GM19397 (cell line): ENCODE data around the gene AKAP8.
"Not testable (repeated sequence)": the region's sequence is repeated elsewhere in the genome, so short reads cannot be mapped to it uniquely, and the experiment has no call there.

ENCODE experiments used
- ATAC-seq: cut with Tn5 transposase; IDR thresholded peaks from one replicate; pipeline ENCODE4 v1.9.1; 2021; ENCODE audit warnings: mild to moderate bottlenecking, moderate library complexity; ENCODE audit not compliant: unreplicated experiment

The AKAP8 gene

DNA sequence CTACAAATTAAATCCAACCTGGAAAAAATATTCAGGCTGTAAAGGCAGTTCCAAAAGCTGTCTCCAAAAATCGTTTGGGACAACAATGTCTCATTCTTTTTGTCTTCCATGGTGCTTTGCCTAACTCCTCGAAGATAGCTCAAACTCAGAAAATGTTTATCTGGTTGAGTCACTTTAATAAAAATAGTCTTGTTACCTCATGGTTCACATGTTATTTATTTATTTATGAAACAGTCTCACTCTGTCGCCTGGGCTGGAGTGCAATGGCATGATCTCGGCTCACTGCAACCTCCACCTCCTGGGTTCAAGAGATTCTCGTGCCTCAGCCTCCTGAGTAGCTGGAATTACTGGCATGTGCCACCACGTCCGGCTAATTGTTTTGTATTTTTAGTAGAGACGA, 42.4 kb downstream of the AKAP8 start:
- no peak for ATAC-seq

DNA sequence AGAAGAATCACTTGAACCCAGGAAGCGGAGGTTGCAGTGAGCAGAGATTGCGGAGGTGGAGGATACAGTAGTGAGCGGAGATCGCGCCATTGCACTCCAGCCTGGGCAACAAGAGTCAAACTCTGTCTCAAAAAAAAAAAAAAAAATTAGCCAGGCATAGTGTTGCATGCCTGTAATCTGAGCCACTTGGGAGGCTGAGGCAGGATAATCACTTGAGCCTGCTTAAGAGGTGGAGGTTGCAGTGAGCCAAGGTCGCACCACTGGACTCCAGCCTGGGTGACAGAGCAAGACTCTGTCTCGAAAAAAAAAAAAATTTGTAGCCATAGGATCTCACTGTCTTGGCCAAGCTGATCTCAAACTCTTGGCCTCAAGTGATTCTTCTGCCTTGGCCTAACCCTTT, 43.6 kb downstream of the AKAP8 start:
- ATAC-seq: not testable (repeated sequence)

DNA sequence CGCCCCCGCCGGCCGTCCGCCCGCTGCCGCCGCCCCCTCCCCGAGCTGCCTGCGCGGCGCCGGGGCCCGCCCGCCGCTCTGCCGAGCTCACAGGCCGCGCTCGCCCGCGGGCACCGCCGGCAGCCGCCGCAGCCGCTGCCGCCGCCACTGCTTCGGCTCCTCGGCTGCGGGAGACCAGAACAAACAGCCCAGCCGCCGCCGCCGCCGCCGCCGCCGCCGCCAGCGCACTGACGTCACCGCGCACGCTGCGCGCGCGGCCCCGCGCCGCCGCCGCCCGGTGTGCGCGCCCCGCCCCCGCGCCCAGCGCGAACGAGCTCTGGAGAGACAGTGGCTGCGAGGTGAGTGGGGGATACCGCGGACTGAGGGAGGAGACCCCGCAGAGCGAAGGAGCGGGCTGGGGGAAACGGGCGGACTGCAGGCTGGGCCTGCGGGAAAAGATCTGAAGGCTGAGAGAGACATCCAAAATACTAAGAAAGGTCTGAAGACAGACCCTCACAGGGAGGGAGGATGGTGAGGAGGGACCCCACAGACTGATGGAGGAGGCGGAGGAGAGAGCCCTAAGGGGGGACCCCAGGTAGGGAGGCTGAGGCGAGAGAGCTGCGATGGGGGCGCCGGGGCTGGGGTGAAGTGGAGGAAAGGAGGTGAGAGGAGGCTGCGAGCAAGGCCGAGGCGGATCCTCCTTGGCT, 47.1 kb downstream of the AKAP8 start, which contains the start of gene BRD4:
Gene BRD4 (minus strand): TSS at position 229 of the 686 bp plus-strand sequence. CDS start 59,440 bp downstream, outside the sequence.
- ATAC-seq: peak; percentile 53

DNA sequence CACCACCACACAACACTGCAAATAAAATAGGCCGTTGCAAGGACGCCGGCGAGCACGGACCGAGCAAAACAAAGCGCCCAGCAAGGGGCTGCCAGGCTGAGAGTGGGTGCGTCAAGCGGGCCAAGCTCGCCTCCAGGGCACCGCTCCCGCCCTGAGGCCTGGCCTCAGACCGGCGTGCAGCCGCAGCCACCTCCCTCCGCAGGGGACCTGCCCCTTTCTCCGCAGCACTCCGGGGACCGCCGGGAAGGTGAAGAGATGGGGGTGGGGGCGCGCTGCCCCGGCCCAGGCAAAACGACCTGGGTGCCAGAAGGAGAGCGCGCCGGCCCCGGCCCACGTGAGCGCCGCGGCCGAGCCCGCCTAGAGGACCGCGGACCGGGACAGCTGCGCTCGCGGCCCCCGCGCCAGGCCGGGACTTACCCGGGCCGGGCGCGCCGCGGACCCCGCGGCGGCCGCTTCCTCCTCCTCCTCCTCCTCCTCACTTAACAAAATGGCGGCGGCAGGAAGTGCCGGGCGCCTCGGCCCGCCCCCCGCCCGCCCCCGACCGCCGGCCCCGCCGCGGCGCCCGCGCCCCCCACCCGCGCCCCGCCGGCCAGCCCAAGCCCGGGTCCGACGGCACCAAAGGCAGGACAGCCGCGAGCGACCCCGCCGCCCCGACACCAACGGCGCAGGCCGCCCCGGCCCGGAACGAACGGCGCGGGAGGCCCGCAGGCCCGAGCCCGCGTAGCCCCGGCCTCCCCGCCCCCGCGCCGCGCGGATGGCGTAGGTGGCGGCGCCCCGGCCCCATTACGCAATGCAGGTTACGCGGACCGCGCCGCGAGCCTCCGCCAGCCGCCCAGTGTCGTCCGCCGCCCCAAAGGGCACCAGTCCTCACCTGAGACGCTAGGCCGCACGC, 47.9 kb downstream of the AKAP8 start:
- ATAC-seq: peak; percentile 39

DNA sequence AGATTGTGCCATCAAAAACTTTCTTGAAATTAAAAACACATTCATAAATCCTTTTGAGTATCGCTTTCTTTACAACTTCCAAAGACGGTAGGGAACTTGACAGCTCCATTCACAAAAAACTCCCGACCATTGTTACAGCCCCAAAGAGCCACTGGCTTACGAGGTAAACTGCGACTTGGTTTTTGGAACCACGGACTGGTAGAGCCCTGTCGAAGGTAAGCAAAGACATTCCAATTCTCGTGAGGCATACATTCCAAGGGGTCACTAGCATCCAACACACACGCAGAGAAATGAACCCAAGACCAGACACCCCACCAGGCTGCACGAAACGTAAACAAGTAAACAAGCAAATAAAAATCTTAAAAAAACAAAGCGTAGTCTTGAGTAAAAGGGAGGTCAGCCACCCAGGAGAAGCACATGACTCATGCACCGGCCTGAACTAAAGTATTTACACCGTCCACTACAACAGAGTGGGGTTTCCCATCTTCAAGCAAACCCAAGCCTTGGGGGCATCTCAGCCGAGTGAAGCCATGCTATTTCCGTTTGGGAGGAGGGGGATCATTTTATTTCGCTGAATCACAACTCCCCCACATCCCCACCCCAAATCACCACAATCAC, 48.7 kb downstream of the AKAP8 start:
- no peak for ATAC-seq

DNA sequence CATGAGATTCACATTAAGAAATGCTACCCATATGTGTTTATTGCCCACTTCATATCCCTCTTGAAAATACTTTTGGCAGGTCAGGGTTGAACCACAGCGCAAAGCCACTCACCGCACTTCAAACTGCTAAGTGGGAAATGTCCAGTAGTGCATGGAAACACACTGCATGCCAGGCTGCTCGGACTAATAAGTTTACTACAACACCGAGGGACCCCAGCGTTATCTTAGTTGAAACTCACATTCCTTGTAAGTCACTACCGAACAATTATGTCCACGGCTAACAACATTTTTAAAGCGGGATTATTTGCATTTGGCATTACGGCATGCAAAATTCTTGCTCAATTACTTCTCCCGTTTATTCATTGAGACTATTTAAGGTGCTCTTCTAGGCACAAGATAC, 51.3 kb downstream of the AKAP8 start:
- ATAC-seq: no peak

DNA sequence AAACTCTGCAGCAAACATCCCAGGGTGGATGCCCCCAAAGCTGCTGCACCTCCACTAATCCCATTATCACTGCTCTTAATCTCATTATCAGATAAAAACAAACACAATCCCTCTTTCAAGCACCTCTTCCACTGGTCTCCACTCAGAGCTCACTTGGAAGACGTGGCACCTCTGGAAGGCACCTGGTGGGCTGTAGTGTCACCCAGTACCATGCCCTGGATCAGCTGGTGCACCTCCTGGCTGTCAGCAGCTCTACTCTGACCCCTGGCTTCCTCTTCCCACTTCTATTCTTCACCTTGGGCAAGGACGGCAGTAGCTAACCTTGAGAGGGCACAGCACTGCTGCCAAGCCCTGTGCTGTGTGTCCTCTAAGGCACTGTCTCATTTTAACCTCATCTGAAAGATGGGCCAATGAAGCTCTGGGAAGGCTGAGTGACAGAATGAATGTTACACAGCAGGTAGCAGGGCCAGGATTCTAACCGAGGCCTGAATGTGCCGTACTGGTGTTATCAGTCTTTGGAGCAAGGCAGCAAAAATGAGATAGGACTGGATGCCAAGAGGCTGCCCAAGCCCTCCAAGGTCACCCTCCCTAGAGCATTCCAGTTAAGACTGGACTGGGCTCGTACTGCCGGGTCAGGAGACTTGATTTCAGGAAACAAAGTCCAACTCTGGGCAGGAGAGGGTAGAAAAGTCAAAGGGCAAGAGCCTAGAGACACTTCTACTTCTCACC, 54.6 kb downstream of the AKAP8 start:
- ATAC-seq: no peak

DNA sequence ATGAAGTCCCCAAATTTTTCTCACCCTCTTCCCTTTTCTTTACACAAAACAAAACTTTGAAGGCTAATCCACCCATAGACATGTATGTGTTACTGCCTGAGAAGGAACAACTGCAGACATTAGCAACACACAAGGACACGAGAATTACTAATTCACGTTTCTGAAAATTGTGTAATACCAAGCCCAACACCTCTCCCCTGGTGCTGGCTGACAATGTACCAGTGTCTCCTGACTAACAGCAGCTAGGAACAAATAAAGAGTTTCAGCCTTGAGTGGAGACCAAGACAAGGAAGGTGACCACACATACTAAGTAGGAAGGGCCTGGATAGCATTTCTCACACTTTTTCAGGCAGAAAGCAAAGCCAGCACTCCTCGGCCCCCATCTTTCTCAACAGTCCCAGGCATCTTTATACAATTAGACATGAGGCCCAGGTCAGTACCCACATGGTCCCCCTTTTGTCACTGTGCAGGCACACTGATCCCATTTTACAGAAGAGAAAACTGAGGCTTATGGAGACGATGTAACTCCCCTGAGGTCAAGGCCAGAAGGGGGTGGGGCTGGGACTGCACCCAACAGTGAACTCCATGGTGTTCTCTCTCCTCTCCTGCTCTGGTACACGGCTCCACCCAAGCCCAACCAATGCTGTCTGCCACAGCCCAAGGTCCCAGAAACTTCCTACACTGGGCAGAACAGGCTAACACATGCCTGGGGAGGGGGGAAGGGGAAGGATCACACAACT, 55.9 kb downstream of the AKAP8 start:
- no peak for ATAC-seq

DNA sequence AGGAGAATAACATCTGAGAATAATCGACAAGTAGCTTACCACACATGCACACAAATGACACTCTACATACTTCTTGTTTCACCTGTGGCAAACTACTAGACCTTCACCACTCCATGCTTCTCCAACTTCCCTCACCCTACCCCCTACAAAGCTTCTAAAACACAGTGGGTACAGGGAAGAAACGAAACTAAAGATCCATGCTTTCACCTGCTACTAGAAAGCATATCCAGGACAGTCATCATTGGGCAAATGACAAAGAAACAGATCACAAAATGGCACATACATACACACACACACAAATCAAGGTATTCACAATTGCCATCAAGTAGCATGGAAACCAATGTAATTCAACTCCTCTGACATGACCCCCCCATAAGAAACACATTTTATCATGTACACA, 57.8 kb downstream of the AKAP8 start:
- ATAC-seq: no peak

DNA sequence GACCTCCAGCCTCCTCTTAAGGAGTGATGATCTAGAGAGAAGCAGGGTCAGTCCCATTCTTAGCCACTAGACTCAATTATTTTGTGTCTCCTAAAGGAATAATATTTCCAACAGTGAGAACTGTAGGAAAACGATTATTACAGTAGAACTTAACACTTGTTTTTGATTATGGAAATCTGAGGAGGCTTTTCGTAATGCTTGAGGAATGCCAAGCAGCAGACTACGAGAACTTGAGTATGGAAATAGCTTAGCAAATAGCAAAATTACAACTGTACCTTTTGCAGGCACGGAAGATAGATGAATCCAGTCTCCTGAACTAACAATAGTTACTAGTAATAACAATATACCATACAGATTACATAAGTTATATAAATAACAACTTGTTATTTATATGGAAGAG, 59.5 kb downstream of the AKAP8 start:
- ATAC-seq: no peak

DNA sequence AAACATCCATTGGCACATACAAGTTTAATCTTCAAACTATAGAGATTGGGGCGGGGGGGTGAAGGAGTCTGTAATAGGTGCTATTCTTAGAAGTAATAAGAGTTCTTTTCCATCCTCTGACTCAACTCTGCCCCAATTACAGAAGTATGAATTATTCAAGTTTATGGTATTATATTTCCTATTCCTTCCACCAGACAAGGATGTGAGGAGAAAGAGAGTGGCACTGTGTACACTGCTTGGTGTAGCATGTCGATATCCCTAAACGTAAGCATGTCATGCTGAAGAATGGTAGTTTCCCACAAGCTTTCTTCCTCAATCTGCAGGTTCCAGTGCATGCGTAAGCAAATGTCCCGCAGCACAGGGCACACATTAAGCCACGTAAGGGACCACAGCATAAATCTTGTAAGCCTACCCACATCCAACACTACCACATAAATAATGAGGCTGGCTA, 61.3 kb downstream of the AKAP8 start:
- no peak for ATAC-seq

DNA sequence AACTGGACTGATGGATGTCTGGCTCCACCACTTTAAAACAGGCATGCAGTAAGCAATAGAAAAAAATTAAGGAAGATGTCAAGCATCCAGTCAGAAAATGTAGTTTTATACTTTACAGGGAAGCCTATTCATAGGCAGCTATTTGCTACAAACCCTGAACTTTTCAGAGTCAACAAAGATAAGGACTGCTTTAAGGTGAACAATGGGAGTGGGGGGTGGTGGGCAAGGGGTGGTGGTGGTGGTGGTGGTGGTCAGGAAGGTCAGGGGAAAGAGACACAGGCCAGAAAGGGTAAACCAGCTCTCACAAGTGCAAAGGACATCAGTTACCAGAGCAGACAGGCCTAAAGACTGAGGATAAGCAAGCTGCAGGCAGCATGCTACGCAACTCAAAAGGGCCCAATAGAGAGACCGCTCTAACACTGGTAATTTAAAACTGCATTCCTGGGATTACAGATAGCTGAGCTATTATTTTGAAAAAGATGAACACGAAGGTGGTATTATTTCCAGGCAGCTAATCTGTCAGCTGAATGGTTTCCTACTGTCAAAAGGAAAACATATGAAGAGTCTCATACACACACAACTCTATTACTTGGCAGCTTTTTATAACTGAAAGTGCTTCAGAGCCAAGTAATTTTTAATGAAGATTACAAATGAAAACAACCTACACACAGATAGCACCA, 62.1 kb downstream of the AKAP8 start:
- no peak for ATAC-seq

DNA sequence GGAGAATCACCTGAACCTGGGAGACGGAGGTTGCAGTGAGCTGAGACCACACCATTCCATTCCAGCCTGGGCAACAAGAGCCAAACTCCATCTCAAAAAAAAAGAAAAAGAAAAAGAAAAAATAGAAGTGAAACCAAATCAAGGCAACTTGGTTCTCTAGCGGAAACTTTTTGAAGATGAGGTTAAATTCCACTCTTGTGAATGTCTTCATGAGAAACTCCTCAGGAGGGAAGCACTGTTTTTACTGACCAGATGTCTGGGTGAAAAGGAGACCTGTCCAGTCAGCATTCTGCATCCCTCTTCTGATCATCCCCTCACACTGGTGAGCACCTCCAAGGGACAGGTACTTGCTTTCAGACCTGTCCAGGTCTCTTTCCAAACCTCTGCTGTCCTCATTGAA, 63.1 kb downstream of the AKAP8 start:
- ATAC-seq: no peak

DNA sequence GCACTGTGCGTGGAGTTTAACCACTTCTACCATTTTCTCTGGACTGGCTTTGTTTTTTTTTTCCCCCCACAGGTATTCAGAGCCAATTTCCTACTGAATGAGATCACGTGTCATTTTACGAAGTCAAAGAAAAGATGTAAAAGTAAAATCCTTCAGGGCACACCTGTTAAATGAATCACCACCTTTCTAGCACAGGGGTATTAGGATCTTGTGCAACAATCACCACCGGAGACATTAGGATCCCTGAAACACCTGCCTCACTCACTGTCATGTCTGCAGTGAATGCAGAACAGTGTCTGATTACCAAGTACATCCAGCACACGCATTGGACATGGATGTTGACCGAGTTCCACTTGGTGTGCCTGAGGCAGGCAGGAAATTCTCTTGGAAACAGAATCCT, 64.5 kb downstream of the AKAP8 start:
- no peak for ATAC-seq

DNA sequence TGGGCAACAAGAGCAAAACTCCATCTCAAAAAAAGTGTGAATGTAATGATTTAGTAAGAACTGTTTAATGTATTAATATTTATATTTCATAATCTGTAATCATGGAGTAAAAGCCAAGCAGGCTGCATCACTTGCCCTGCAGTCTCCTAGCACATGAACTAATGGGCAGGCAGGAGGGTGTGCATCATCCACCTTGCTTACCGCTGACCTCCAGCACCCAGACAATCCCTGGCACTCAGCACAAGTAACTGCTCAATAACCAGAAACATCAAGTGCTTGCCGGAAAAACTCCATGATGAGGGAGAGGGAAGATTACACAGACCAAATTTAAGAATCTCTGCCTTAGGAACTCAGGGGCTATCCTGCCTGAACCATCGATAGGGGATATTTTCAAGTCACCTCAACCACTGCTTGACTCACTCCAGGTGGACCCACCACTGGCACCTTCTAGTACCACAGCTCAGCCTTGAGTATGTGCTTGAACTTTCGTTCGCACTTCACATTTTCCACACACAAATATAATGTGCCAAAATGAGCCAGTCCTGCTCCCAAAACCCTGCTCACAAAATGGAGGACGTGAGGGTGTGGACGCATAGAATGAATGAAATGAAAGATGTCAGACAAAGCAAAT, 65.8 kb downstream of the AKAP8 start:
- ATAC-seq: no peak

DNA sequence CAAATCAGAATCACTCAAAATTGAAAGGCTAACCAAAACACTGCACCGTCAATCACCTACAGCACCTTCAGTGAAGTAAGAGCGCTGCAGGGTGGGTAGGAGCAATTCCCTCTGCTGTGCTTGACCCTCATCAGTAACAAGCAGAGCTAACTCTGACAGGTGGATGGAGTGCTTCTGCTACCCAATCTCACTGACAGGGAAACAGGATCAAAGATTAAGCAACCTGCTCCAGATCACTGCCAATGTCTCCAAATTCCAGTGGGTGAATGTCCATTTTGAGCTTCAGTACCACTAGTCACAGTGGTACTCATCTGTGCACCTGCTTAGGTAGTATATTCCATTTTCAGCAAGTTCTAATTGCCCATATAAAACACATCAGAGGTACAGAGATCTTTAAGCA, 72.4 kb downstream of the AKAP8 start:
- no peak for ATAC-seq

DNA sequence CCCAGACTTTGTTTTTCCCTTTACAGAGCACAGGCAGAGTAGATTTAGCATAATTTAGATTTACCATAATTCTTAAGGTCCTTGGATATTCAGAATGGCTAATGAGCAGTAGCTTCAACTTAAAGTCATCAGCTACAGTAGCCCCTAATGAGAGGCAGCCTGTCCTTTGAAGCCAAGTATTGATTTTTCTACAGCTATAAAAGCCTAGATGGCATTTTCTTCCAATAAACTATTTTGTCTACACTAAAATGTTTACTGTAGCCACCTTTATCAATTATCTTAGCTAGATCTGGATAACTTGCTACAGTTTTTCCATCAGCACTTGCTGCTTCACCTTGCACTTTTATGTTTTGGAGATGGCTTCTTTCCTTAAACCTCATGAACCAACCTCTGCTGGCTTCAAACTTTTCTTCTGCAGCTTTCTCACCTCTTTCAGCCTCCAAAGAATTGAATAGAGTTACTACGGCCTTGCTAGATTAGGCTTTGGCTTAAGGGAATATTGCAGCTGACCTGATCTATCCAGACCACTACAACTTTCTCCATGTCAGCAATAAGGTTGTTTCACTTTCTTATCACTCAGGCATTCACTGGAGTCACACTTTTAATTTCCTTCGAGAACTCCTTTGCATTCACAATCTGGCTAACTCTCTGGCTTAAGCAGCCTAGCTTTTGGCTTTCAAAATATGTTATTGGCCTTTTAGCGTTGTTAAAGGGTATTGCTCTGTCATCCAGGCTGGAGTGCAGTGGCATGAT, 73.8 kb downstream of the AKAP8 start:
- no peak for ATAC-seq

DNA sequence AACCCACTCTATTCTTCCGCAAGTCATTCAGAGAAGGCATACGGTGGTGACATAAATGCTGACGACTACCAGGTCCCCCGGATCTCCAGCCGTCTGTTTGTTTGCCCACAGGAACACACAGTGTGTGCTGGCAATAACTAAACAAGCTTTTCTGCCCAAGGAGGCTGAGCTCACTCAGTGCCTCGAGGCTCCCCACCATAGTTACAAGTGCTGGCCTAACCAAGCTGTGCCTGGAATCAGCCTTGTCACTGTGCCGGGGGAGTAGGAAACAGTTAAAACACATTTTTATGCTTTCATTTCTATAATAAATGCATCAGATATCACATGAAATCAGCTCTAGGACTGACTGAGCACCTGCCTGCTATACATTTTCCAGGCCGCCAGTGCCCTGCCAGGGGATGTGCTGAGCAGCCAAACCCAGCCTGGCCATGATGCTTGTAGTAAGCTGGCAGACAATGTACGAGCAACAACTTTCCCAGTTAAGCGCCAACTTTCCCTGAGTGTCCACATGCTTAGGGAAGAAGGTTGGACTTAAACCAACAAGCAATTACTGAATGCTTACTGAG, 75.4 kb downstream of the AKAP8 start:
- no peak for ATAC-seq
